GM23248 (cell line): Measurements from ENCODE around the gene PADI2. TPM values are rescaled to one million over a fixed set of nuclear protein-coding genes. Genes with fewer than 3 reads are reported as not detected.

Experiments
- DNase-seq: peaks from one replicate; pipeline ENCODE4 v3.0.0-alpha.2; 2015
- H2AFZ ChIP-seq: fragments of 200-600 bp; sonication (generic); 2 replicates; pipeline ENCODE4 v1.6.1; 2016; ENCODE audit warnings: antibody characterized with exemption
- H3F3A ChIP-seq: fragments of 200-600 bp; sonication (generic); 2 replicates; pipeline ENCODE4 v1.6.1; 2016; ENCODE audit warnings: mild to moderate bottlenecking, antibody characterized with exemption, mixed run types; ENCODE audit not compliant: insufficient read depth
- H3K27ac ChIP-seq: fragments of 200-600 bp; sonication (generic); 2 replicates; pipeline ENCODE4 v1.5.1; 2016; ENCODE audit warnings: mild to moderate bottlenecking
- H3K27me3 ChIP-seq: fragments of 200-600 bp; sonication (generic); replicated peaks from 2 replicates; pipeline ENCODE4 v1.6.1; 2016; ENCODE audit warnings: mild to moderate bottlenecking; ENCODE audit not compliant: insufficient read depth
- H3K36me3 ChIP-seq: fragments of 200-600 bp; sonication (generic); 2 replicates; pipeline ENCODE4 v1.6.1; 2016; ENCODE audit warnings: low read depth, mild to moderate bottlenecking
- H3K4me1 ChIP-seq: fragments of 200-600 bp; sonication (generic); 2 replicates; pipeline ENCODE4 v1.6.1; 2016; ENCODE audit warnings: mild to moderate bottlenecking; ENCODE audit not compliant: insufficient read depth
- H3K4me2 ChIP-seq: fragments of 200-600 bp; sonication (generic); one replicate; pipeline ENCODE4 v1.6.1; 2016; ENCODE audit warnings: mild to moderate bottlenecking; ENCODE audit not compliant: unreplicated experiment
- H3K4me3 ChIP-seq: fragments of 200-600 bp; sonication (generic); 2 replicates; pipeline ENCODE4 v1.5.1; 2016; ENCODE audit warnings: mild to moderate bottlenecking
- H3K79me2 ChIP-seq: fragments of 200-600 bp; sonication (generic); 2 replicates; pipeline ENCODE4 v1.6.1; 2016; ENCODE audit warnings: mild to moderate bottlenecking; ENCODE audit not compliant: insufficient read depth
- H3K9ac ChIP-seq: fragments of 200-600 bp; sonication (generic); 2 replicates; pipeline ENCODE4 v1.6.1; 2016; ENCODE audit warnings: mild to moderate bottlenecking
- H3K9me2 ChIP-seq: fragments of 200-600 bp; sonication (generic); 2 replicates; pipeline ENCODE4 v1.6.1; 2016; ENCODE audit warnings: mixed run types, mild to moderate bottlenecking, moderate library complexity; ENCODE audit not compliant: insufficient read depth
- H3K9me3 ChIP-seq: fragments of 200-600 bp; sonication (generic); one replicate; pipeline ENCODE4 v1.6.1; 2017; ENCODE audit warnings: low read depth
- H4K20me1 ChIP-seq: fragments of 200-600 bp; sonication (generic); 2 replicates; pipeline ENCODE4 v1.6.0; 2016; ENCODE audit not compliant: insufficient read depth
- EZH2 ChIP-seq: fragments of 200-600 bp; sonication (generic); IDR thresholded peaks from 2 replicates; pipeline ENCODE4 v1.6.1; 2018; ENCODE audit warnings: antibody characterized with exemption, mild to moderate bottlenecking; ENCODE audit not compliant: insufficient read depth, poor library complexity, severe bottlenecking
- EZH2phosphoT487 ChIP-seq: fragments of 200-600 bp; sonication (generic); IDR thresholded peaks from 2 replicates; pipeline ENCODE4 v1.6.1; 2018; ENCODE audit warnings: antibody characterized with exemption, moderate library complexity, mild to moderate bottlenecking, low read depth; ENCODE audit not compliant: insufficient read depth
- WGBS, 2 experiments: methylation state at CpG; one replicate each; pipeline ENCODE4 v1.1.6; 2015 to 2017; ENCODE audit warnings: low lambda C conversion rate in 2 of 2, low coverage in 1 of 2; ENCODE audit errors: missing lambda C conversion rate in 2 of 2; 5-methylcytosine and 5-hydroxymethylcytosine counted together
- in situ Hi-C: fragments of 300-500 bp; cut with MboI; formaldehyde crosslinking; loops from 2 replicates; pipeline ENCODE4 v1.15.0; 2020
- polyA plus RNA-seq: library from polyadenylated mRNA; unstranded; fragments of >200 nt; fragmentation: Nextera tagmentation; extraction: Ambion mirVana; gene quantifications from 2 replicates; pipeline ENCODE4 v1.2.1, GENCODE V29; 2016
- total RNA-seq: library from RNA; depleted of rRNA; stranded (reverse); fragments of >200 nt; shearing (Covaris generic); gene quantifications from 2 replicates; pipeline ENCODE4 v1.2.3, GENCODE V29; 2014

Gene PADI2
- total and polyA plus RNA-seq, 2 experiments from 2014 or later = 0.11 to 0.22 TPM

- 75 to 81% methylated on average over 17 of the region's 17 CpGs for WGBS, 2 experiments
- H2AFZ ChIP-seq = no peak overlapping the region
- no peak for DNase-seq
- no peaks in the 10 kb centered on the region for H3K4me1 ChIP-seq
- H3K4me3 ChIP-seq = no peak overlapping the region
- H3K9me3 ChIP-seq = no peaks in the 10 kb centered on the region
- in situ Hi-C loops = no loop called here
- no peak for TF ChIP-seq EZH2phosphoT487
- no peak for TF ChIP-seq EZH2
- H3K4me2 ChIP-seq = no peak overlapping the region
- peaks cover 13% of the 10 kb centered on the region for H3K27me3 ChIP-seq
- no peak overlapping the region for H3K27ac ChIP-seq
- H3K36me3 ChIP-seq = no peaks in the 10 kb centered on the region
- H3K79me2 ChIP-seq = no peaks in the 10 kb centered on the region
- H3K9me2 ChIP-seq = no peaks in the 10 kb centered on the region
- no peaks in the 10 kb centered on the region for H4K20me1 ChIP-seq
- no peaks in the 10 kb centered on the region for H3F3A ChIP-seq
- no peak overlapping the region for H3K9ac ChIP-seq
Observed at GRCh38 chr1:17104782-17105181, 14.5 kb downstream of the PADI2 start.

- WGBS, 2 experiments = 45 to 49% methylated on average over 2 of the region's 2 CpGs
- H2AFZ ChIP-seq = no peak overlapping the region
- H3K27ac ChIP-seq = no peak overlapping the region
- no peaks in the 10 kb centered on the region for H3K4me1 ChIP-seq
- DNase-seq = no peak
- no peak overlapping the region for H3K9ac ChIP-seq
- H3K79me2 ChIP-seq = no peaks in the 10 kb centered on the region
- in situ Hi-C loops = no loop called here
- H3F3A ChIP-seq = no peaks in the 10 kb centered on the region
- TF ChIP-seq EZH2phosphoT487 (no peak), EZH2 (no peak)
- no peaks in the 10 kb centered on the region for H3K9me3 ChIP-seq
- peaks cover 27% of the 10 kb centered on the region for H3K27me3 ChIP-seq
- no peaks in the 10 kb centered on the region for H4K20me1 ChIP-seq
- no peak overlapping the region for H3K4me3 ChIP-seq
- no peaks in the 10 kb centered on the region for H3K36me3 ChIP-seq
- H3K4me2 ChIP-seq = no peak overlapping the region
- H3K9me2 ChIP-seq = no peaks in the 10 kb centered on the region
Observed at GRCh38 chr1:17102232-17102631, 17.0 kb downstream of the PADI2 start.

GRCh38 chr1:17101261-17101660 lies 18.0 kb downstream of the PADI2 start:
- Histone ChIP-seq H3K4me1 (no peaks in the 10 kb centered on the region), H3K9me3 (no peaks in the 10 kb centered on the region), H3K9ac (no peak overlapping the region), H3K9me2 (no peaks in the 10 kb centered on the region), H3K79me2 (no peaks in the 10 kb centered on the region), H3K4me3 (no peak overlapping the region), H3K27me3 (peaks cover 28% of the 10 kb centered on the region), H3K36me3 (no peaks in the 10 kb centered on the region), H3K4me2 (no peak overlapping the region), H2AFZ (no peak overlapping the region), H4K20me1 (no peaks in the 10 kb centered on the region), H3K27ac (no peak overlapping the region), H3F3A (no peaks in the 10 kb centered on the region)
- in situ Hi-C loops = no loop called here
- no peak for TF ChIP-seq EZH2
- TF ChIP-seq EZH2phosphoT487 = no peak
- 25 to 27% methylated on average over 4 of the region's 4 CpGs for WGBS, 2 experiments
- DNase-seq = no peak

- TF ChIP-seq EZH2phosphoT487 = no peak
- no peak for TF ChIP-seq EZH2
- Histone ChIP-seq H4K20me1 (no peaks in the 10 kb centered on the region), H3K9me3 (no peaks in the 10 kb centered on the region), H3K9me2 (no peaks in the 10 kb centered on the region), H3K4me1 (no peaks in the 10 kb centered on the region), H3K4me2 (no peak overlapping the region), H3F3A (no peaks in the 10 kb centered on the region), H3K9ac (no peak overlapping the region), H3K79me2 (no peaks in the 10 kb centered on the region), H3K36me3 (no peaks in the 10 kb centered on the region), H3K4me3 (no peak overlapping the region), H3K27me3 (peaks cover 31% of the 10 kb centered on the region), H3K27ac (no peak overlapping the region), H2AFZ (no peak overlapping the region)
- in situ Hi-C loops = no loop called here
- no peak for DNase-seq
- 75 to 78% methylated on average over 10 of the region's 10 CpGs for WGBS, 2 experiments
Observed at GRCh38 chr1:17099616-17100340, 19.5 kb downstream of the PADI2 start.
